NCI-H1930 (cell line): ENCODE measurements around the gene LAMA4.

Source experiments
- DNase-seq, 2 experiments: peaks; one replicate each; lab custom pipeline; 2025; lab: John Stamatoyannopoulos, UW

LAMA4 gene

DNA sequence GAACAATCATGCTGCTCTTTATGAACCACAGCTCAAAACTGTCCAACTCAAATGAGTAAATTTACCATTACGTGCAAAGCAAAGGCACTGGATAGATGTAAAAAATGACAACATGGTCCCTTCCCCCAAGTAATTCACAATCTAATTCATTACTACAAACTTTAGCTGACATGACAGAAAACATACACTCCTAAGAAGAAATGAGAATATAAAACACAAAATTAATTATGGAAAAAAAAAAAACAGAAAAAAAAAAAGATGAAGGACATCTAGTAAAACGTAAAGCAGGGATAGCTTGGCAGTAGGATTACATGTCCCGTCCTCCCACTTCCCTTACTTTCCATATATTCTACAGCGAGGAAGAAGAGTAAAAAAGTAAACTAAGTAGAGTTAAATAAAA, 172.8 kb downstream of the LAMA4 start:
- DNase-seq = no peak

DNA sequence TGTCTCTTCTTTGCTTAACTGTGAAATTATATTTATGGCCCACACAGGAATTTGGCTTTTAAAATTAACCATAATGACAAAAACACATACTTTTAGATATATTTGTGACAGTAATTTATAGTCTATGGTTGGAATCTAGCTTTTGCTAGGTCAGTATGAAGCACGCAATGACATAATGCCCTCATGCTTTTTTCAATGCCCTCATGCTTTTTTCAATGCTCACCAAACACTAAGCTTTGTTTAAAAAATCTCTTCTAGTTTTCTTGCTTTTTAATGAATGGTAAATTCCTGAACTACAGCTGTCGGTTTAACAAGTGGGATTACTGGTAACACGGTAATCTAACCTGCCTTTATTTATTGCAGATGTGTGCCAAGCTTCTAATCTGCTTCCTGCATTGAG, 187.8 kb downstream of the LAMA4 start:
- DNase-seq = no peak

GRCh38 chr6:112065426-112065986, 188.9 kb downstream of the LAMA4 start:
- no peak for DNase-seq

DNA sequence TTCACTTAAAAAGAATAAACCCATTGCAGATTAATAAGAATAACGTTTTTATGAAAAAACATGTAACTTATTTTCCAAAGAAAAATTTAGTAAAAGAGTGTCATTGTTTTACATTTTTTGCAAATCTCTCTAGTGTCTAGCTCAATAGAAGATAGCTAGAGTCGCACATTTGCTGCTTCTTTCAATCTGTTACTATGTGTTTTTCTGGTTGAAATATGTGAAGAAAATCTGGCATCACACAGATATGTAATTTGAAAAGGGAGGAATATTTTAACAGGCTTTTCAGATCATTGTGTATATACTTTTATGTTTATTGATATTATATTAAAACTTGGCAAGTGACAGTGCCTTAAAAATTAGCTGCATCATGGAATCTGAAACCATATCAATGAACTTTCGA, 191.4 kb downstream of the LAMA4 start:
- DNase-seq = no peak

- no peak for DNase-seq
These were observed 192.8 kb downstream of the LAMA4 start for GRCh38 chr6:112061605-112062004.
